HG03064 (cell line): ENCODE results near the gene NET1.
"Not testable (repeated sequence)": the region's sequence is repeated elsewhere in the genome, so short reads cannot be mapped to it uniquely, and the experiment has no call there.

Experiments used
- ATAC-seq: cut with Tn5 transposase; IDR thresholded peaks from one replicate; pipeline ENCODE4 v1.9.1; 2021; ENCODE audit warnings: low read depth; ENCODE audit not compliant: unreplicated experiment

NET1 gene

GRCh38 chr10:5396556-5397300, 15.6 kb upstream of the NET1 start:
- ATAC-seq = no peak

- no peak for ATAC-seq
Observed at GRCh38 chr10:5399332-5399731, 13.0 kb upstream of the NET1 start.

- no peak for ATAC-seq
Observed at GRCh38 chr10:5400468-5401240, 11.7 kb upstream of the NET1 start.

GRCh38 chr10:5402798-5403197, 9.6 kb upstream of the NET1 start:
- ATAC-seq = no peak

- no peak for ATAC-seq
Observed at GRCh38 chr10:5404208-5405041, 7.9 kb upstream of the NET1 start, which contains the start of gene TUBAL3. TUBAL3 (minus strand) TSS chr10:5404828; CDS start chr10:5404792, 36 bp downstream.

GRCh38 chr10:5406918-5407317, 5.4 kb upstream of the NET1 start:
- no peak for ATAC-seq

GRCh38 chr10:5410787-5411186, 1.6 kb upstream of the NET1 start:
- not testable (repeated sequence) for ATAC-seq

GRCh38 chr10:5411941-5412276, 448 bp upstream of the NET1 start:
- ATAC-seq = peak; percentile 13

- ATAC-seq = no peak
Observed at GRCh38 chr10:5413012-5413938, 918 bp downstream of the NET1 start.

GRCh38 chr10:5416981-5417380, 4.6 kb downstream of the NET1 start:
- no peak for ATAC-seq

GRCh38 chr10:5418584-5418983, 6.2 kb downstream of the NET1 start:
- no peak for ATAC-seq

- ATAC-seq = no peak
Observed at GRCh38 chr10:5419466-5420094, 7.2 kb downstream of the NET1 start.

GRCh38 chr10:5423771-5424170, 11.4 kb downstream of the NET1 start:
- no peak for ATAC-seq

GRCh38 chr10:5424751-5425150, 12.4 kb downstream of the NET1 start:
- no peak for ATAC-seq

- no peak for ATAC-seq
Observed at GRCh38 chr10:5428133-5428532, 15.8 kb downstream of the NET1 start.

GRCh38 chr10:5433182-5433581, 20.8 kb downstream of the NET1 start:
- no peak for ATAC-seq

GRCh38 chr10:5434017-5434753, 21.8 kb downstream of the NET1 start:
- ATAC-seq = no peak

GRCh38 chr10:5435328-5435727, 23.0 kb downstream of the NET1 start:
- no peak for ATAC-seq

- ATAC-seq = no peak
Observed at GRCh38 chr10:5440206-5440605, 27.8 kb downstream of the NET1 start.
